ENCODE results near the gene PRR20G.

PRR20G gene

GRCh38 chr3:127287840-127288239 lies at the start of gene PRR20G:
Gene PRR20G, minus strand, starts transcription at chr3:127288046. Its CDS starts 681 bp downstream, at chr3:127287365.
- H2AFZ ChIP-seq (ENCODE audit: low read length): no peak within 1 kb of the TSS
- no peak within 1 kb of the TSS for H3K4me2 ChIP-seq (ENCODE audit: low read length)
- TF ChIP-seq EZH2 (IDR thresholded peaks at IDR 0.05; ENCODE audit: borderline replicate concordance, low read length): no peak
- TF ChIP-seq CTCF (IDR thresholded peaks at IDR 0.05; ENCODE audit: low read length): no peak
- H3K9me2 ChIP-seq (ENCODE audit: low read depth, low read length): no peaks in the 10 kb centered on the region
- H3K27me3 ChIP-seq (ENCODE audit: insufficient read depth, low read length): no peaks in the 10 kb centered on the region
- no peaks in the 10 kb centered on the region for H4K20me1 ChIP-seq (ENCODE audit: insufficient read depth, low read length)
- H3K4me3 ChIP-seq (ENCODE audit: low read depth, low read length, poor library complexity, severe bottlenecking): no peak within 1 kb of the TSS
- H3K4me1 ChIP-seq (ENCODE audit: insufficient read depth, low read length, severe bottlenecking): no peaks in the 10 kb centered on the region
- H3K27ac ChIP-seq (ENCODE audit: low read depth, low read length, poor library complexity, severe bottlenecking): no peak within 1 kb of the TSS
- no peaks in the 10 kb centered on the region for H3K9me3 ChIP-seq (ENCODE audit: low read length)
- H3K36me3 ChIP-seq (ENCODE audit: insufficient read depth, low read length): no peaks in the 10 kb centered on the region
- no peak within 1 kb of the TSS for H3K9ac ChIP-seq (ENCODE audit: low read length)
- no peaks in the 10 kb centered on the region for H3K79me2 ChIP-seq (ENCODE audit: insufficient read depth, low read length)
- no peaks in the 10 kb centered on the region for H3F3A ChIP-seq (ENCODE audit: insufficient read depth, low read length)

- H3K9me2 ChIP-seq (ENCODE audit: low read depth, low read length): no peaks in the 10 kb centered on the region
- no peak overlapping the region for H3K27ac ChIP-seq (ENCODE audit: low read depth, low read length, poor library complexity, severe bottlenecking)
- no peak overlapping the region for H3K4me3 ChIP-seq (ENCODE audit: low read depth, low read length, poor library complexity, severe bottlenecking)
- H3K9ac ChIP-seq (ENCODE audit: low read length): no peak overlapping the region
- H3K79me2 ChIP-seq (ENCODE audit: insufficient read depth, low read length): no peaks in the 10 kb centered on the region
- no peaks in the 10 kb centered on the region for H3K36me3 ChIP-seq (ENCODE audit: insufficient read depth, low read length)
- no peaks in the 10 kb centered on the region for H3F3A ChIP-seq (ENCODE audit: insufficient read depth, low read length)
- TF ChIP-seq CTCF (IDR thresholded peaks at IDR 0.05; ENCODE audit: low read length) (no peak), EZH2 (IDR thresholded peaks at IDR 0.05; ENCODE audit: borderline replicate concordance, low read length) (no peak)
- peaks cover 3% of the 10 kb centered on the region; the same call in 1 of the 2 replicates for H3K9me3 ChIP-seq (ENCODE audit: low read length)
- no peak overlapping the region for H2AFZ ChIP-seq (ENCODE audit: low read length)
- no peaks in the 10 kb centered on the region for H3K27me3 ChIP-seq (ENCODE audit: insufficient read depth, low read length)
- H3K4me1 ChIP-seq (ENCODE audit: insufficient read depth, low read length, severe bottlenecking): no peaks in the 10 kb centered on the region
- H3K4me2 ChIP-seq (ENCODE audit: low read length): no peak overlapping the region
- H4K20me1 ChIP-seq (ENCODE audit: insufficient read depth, low read length): no peaks in the 10 kb centered on the region
Observed at GRCh38 chr3:127337001-127337400, 49.2 kb upstream of the PRR20G start.

- no peaks in the 10 kb centered on the region for H3F3A ChIP-seq (ENCODE audit: insufficient read depth, low read length)
- no peak overlapping the region for H3K27ac ChIP-seq (ENCODE audit: low read depth, low read length, poor library complexity, severe bottlenecking)
- no peaks in the 10 kb centered on the region for H3K79me2 ChIP-seq (ENCODE audit: insufficient read depth, low read length)
- no peaks in the 10 kb centered on the region for H4K20me1 ChIP-seq (ENCODE audit: insufficient read depth, low read length)
- no peak overlapping the region for H2AFZ ChIP-seq (ENCODE audit: low read length)
- no peaks in the 10 kb centered on the region for H3K4me1 ChIP-seq (ENCODE audit: insufficient read depth, low read length, severe bottlenecking)
- H3K9me3 ChIP-seq (ENCODE audit: low read length): peaks cover 3% of the 10 kb centered on the region; the same call in 1 of the 2 replicates
- no peak overlapping the region for H3K4me3 ChIP-seq (ENCODE audit: low read depth, low read length, poor library complexity, severe bottlenecking)
- H3K36me3 ChIP-seq (ENCODE audit: insufficient read depth, low read length): no peaks in the 10 kb centered on the region
- H3K4me2 ChIP-seq (ENCODE audit: low read length): no peak overlapping the region
- no peaks in the 10 kb centered on the region for H3K27me3 ChIP-seq (ENCODE audit: insufficient read depth, low read length)
- TF ChIP-seq EZH2 (IDR thresholded peaks at IDR 0.05; ENCODE audit: borderline replicate concordance, low read length): no peak
- no peak for TF ChIP-seq CTCF (IDR thresholded peaks at IDR 0.05; ENCODE audit: low read length)
- no peak overlapping the region for H3K9ac ChIP-seq (ENCODE audit: low read length)
- no peaks in the 10 kb centered on the region for H3K9me2 ChIP-seq (ENCODE audit: low read depth, low read length)
Observed at GRCh38 chr3:127336101-127336500, 48.3 kb upstream of the PRR20G start.

All from OCI-LY1 (cell line).